Measurements from ENCODE around the gene CPZ.
"Not testable (repeated sequence)": the region's sequence is repeated elsewhere in the genome, so short reads cannot be mapped to it uniquely, and the experiment has no call there.

DNA sequence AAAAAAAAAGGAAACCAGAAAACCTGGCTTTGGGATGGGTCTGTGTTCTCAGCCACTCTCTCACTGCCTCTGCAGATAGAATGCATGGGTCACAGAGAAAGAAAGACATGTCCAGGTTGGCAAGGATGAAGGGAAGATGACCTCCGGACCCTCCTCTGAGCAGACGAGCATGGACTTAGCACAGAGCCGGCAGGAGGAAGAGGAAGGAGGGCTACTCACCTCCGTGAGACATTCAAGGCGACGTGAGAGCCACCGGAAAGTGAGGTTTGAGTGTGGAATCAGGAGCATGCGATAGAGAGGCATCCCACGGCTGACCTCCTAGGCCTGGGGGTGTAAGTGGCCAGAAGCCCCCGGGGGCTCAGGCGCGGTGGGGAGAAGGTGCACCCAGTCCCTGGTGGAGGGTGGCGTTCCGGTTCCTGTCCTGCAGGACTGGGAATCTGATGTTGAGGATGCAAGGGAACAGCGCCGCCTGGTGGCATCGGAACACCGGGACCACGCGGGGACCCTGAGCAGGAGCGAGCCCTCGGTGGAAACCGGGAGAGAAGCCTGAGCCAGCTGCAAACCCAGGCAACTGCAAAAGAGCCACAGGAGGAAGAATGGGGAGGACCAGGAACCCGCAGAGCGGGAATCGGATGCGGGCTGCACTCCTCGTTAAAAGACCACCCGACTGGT lies 32.2 kb downstream of the CPZ start:
- TF ChIP-seq, protein P1, sequence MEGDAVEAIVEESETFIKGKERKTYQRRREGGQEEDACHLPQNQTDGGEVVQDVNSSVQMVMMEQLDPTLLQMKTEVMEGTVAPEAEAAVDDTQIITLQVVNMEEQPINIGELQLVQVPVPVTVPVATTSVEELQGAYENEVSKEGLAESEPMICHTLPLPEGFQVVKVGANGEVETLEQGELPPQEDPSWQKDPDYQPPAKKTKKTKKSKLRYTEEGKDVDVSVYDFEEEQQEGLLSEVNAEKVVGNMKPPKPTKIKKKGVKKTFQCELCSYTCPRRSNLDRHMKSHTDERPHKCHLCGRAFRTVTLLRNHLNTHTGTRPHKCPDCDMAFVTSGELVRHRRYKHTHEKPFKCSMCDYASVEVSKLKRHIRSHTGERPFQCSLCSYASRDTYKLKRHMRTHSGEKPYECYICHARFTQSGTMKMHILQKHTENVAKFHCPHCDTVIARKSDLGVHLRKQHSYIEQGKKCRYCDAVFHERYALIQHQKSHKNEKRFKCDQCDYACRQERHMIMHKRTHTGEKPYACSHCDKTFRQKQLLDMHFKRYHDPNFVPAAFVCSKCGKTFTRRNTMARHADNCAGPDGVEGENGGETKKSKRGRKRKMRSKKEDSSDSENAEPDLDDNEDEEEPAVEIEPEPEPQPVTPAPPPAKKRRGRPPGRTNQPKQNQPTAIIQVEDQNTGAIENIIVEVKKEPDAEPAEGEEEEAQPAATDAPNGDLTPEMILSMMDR (IDR thresholded peaks at IDR 0.05; ENCODE audit: low read length) = not testable (repeated sequence)
- TF ChIP-seq EZH2 (optimal IDR thresholded peaks at IDR 0.05; ENCODE audit: low read depth, low read length) = not testable (repeated sequence)
